WTC11 (cell line): ENCODE results near the gene ARAP1. TPM values are rescaled to one million over a fixed set of nuclear protein-coding genes. Genes with fewer than 3 reads are reported as not detected.
A peak's percentile ranks its signal among the peaks of the same experiment; 100 is the strongest.

ENCODE experiments used
- ATAC-seq: fragments of 200-7000 bp; cut with Tn5 transposase; 2 replicates; pipeline ENCODE4 v1.10.0; 2021; ENCODE audit warnings: mild to moderate bottlenecking, moderate library complexity
- CTCF ChIA-PET: fragments of 300-600 bp; sonication (Branson Sonifier 250); formaldehyde crosslinking; loops from one replicate; lab custom pipeline; 2021; ENCODE audit warnings: antibody characterized with exemption; lab: Charles Lee
- POLR2A ChIA-PET: fragments of 350-600 bp; sonication (Branson Sonifier 250); formaldehyde crosslinking; loops from one replicate; lab custom pipeline; 2021; ENCODE audit warnings: antibody characterized with exemption; lab: Charles Lee
- DNase-seq: peaks from one replicate; pipeline ENCODE4 v3.0.0; 2021; ENCODE audit warnings: low spot score
- H3K27ac Mint-ChIP-seq: 2 replicates; pipeline ENCODE4 v1.8.0; 2021; ENCODE audit warnings: mixed read lengths
- H3K27me3 Mint-ChIP-seq: 2 replicates; pipeline ENCODE4 v1.8.0; 2021; ENCODE audit warnings: low read depth, mild to moderate bottlenecking, moderate library complexity, mixed read lengths
- H3K36me3 Mint-ChIP-seq: 2 replicates; pipeline ENCODE4 v1.8.0; 2021; ENCODE audit warnings: mixed read lengths
- H3K4me1 Mint-ChIP-seq: 2 replicates; pipeline ENCODE4 v1.8.0; 2022; ENCODE audit warnings: mixed read lengths
- H3K4me3 Mint-ChIP-seq: 2 replicates; pipeline ENCODE4 v1.8.0; 2021; ENCODE audit warnings: mild to moderate bottlenecking, moderate library complexity, mixed read lengths
- H3K9me3 Mint-ChIP-seq: 2 replicates; pipeline ENCODE4 v1.8.0; 2021; ENCODE audit warnings: mixed read lengths
- CBFB ChIP-seq: sonication (generic); formaldehyde crosslinking; IDR thresholded peaks from 2 replicates; pipeline ENCODE4 v1.8.1; 2022; ENCODE audit warnings: mild to moderate bottlenecking, low read depth, missing genetic modification reagents
- FOXK1 ChIP-seq: sonication (generic); formaldehyde crosslinking; IDR thresholded peaks from 2 replicates; pipeline ENCODE4 v1.8.0; 2022; ENCODE audit warnings: mild to moderate bottlenecking, moderate library complexity, missing genetic modification reagents
- FOXP1 ChIP-seq: sonication (generic); formaldehyde crosslinking; IDR thresholded peaks from 2 replicates; pipeline ENCODE4 v1.8.0; 2022; ENCODE audit warnings: missing genetic modification reagents, mild to moderate bottlenecking, moderate library complexity, borderline replicate concordance
- OVOL2 ChIP-seq: fragments of 250-450 bp; sonication (Bioruptor Pico); IDR thresholded peaks from 2 replicates; pipeline ENCODE4 v1.9.0; 2021; ENCODE audit warnings: mild to moderate bottlenecking, borderline replicate concordance
- SP1 ChIP-seq: sonication (generic); formaldehyde crosslinking; conservative IDR thresholded peaks from 2 replicates; pipeline ENCODE4 v1.8.1; 2022; ENCODE audit warnings: missing genetic modification reagents
- ZNF121 ChIP-seq: sonication (generic); formaldehyde crosslinking; IDR thresholded peaks from 2 replicates; pipeline ENCODE4 v1.8.0; 2023; ENCODE audit warnings: missing genetic modification reagents
- ZNF138 ChIP-seq: sonication (generic); formaldehyde crosslinking; conservative IDR thresholded peaks from 2 replicates; pipeline ENCODE4 v1.8.1; 2022; ENCODE audit warnings: mild to moderate bottlenecking, moderate library complexity, missing genetic modification reagents
- ZNF263 ChIP-seq: sonication (generic); formaldehyde crosslinking; IDR thresholded peaks from 2 replicates; pipeline ENCODE4 v1.8.1; 2022; ENCODE audit warnings: low read depth, mild to moderate bottlenecking, moderate library complexity, missing genetic modification reagents
- ZNF317 ChIP-seq: sonication (generic); formaldehyde crosslinking; IDR thresholded peaks from 2 replicates; pipeline ENCODE4 v1.8.1; 2023; ENCODE audit warnings: low read depth, mild to moderate bottlenecking, moderate library complexity, missing genetic modification reagents, borderline replicate concordance
- ZNF423 ChIP-seq: fragments of 250-450 bp; sonication (Bioruptor Pico); IDR thresholded peaks from 2 replicates; pipeline ENCODE4 v2.1.2; 2022; ENCODE audit warnings: mild to moderate bottlenecking, moderate library complexity
- total RNA-seq: library from RNA; stranded (reverse); gene quantifications from 3 replicates; pipeline ENCODE4 v1.2.3, GENCODE V29; 2021
- TF ChIP-seq, protein P1 (sequence below): sonication (generic); formaldehyde crosslinking; IDR thresholded peaks from 2 replicates; pipeline ENCODE4 v1.8.1; 2022; ENCODE audit warnings: missing genetic modification reagents, borderline replicate concordance
- TF ChIP-seq, protein P2 (sequence below): fragments of 250-450 bp; sonication (Bioruptor Pico); IDR thresholded peaks from 2 replicates; pipeline ENCODE4 v1.9.0; 2021; ENCODE audit warnings: mild to moderate bottlenecking, borderline replicate concordance
- TF ChIP-seq, protein P3 (sequence below): sonication (generic); formaldehyde crosslinking; IDR thresholded peaks from 2 replicates; pipeline ENCODE4 v1.8.1; 2023; ENCODE audit warnings: mild to moderate bottlenecking, missing genetic modification reagents, borderline replicate concordance

ARAP1 gene
- total RNA-seq, 1 experiment from 2014 or later = 98.8 TPM

DNA sequence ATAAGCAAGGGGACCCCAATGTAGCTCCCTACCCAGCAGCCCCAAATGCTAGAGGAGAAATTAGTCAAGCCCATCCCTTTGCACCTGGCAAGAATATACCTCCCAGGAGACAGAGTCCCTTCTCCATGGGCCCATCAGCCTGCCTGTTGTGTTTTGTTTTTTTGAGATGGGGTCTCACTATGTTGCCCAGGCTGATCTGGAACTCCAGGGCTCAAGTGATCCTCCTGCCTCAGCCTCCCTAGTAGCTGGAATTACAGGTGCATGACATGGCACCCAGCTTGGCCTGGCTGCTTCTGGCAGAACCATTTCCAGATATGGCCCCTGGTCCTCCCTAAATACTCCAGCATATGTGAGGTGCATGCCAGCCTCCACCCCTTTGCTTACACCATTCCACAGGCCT, 100.1 kb downstream of the ARAP1 start:
- no peak for ATAC-seq
- ChIA-PET POLR2A (no interaction called here), CTCF (interaction anchor here (1.0 to 5.2 kb wide), 5 partner anchors 9 to 181 kb away, joined by 3 to 22 read pairs (median 5); no protein-coding TSS in a partner anchor)
- no peaks in the 10 kb centered on the region for H3K9me3 Mint-ChIP-seq
- TF ChIP-seq, protein P1, sequence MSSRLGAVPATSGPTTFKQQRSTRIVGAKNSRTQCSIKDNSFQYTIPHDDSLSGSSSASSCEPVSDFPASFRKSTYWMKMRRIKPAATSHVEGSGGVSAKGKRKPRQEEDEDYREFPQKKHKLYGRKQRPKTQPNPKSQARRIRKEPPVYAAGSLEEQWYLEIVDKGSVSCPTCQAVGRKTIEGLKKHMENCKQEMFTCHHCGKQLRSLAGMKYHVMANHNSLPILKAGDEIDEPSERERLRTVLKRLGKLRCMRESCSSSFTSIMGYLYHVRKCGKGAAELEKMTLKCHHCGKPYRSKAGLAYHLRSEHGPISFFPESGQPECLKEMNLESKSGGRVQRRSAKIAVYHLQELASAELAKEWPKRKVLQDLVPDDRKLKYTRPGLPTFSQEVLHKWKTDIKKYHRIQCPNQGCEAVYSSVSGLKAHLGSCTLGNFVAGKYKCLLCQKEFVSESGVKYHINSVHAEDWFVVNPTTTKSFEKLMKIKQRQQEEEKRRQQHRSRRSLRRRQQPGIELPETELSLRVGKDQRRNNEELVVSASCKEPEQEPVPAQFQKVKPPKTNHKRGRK (CRISPR knock-in tag) = no peak
- TF ChIP-seq ZNF121 (CRISPR knock-in tag) = peak; percentile 73; the same call in 1 of the 2 replicates
- peaks cover 8% of the 10 kb centered on the region for H3K27me3 Mint-ChIP-seq
- H3K27ac Mint-ChIP-seq = no peak overlapping the region
- H3K36me3 Mint-ChIP-seq = no peaks in the 10 kb centered on the region
- H3K4me1 Mint-ChIP-seq = peaks cover 13% of the 10 kb centered on the region
- no peak overlapping the region for H3K4me3 Mint-ChIP-seq
- no peak for DNase-seq

DNA sequence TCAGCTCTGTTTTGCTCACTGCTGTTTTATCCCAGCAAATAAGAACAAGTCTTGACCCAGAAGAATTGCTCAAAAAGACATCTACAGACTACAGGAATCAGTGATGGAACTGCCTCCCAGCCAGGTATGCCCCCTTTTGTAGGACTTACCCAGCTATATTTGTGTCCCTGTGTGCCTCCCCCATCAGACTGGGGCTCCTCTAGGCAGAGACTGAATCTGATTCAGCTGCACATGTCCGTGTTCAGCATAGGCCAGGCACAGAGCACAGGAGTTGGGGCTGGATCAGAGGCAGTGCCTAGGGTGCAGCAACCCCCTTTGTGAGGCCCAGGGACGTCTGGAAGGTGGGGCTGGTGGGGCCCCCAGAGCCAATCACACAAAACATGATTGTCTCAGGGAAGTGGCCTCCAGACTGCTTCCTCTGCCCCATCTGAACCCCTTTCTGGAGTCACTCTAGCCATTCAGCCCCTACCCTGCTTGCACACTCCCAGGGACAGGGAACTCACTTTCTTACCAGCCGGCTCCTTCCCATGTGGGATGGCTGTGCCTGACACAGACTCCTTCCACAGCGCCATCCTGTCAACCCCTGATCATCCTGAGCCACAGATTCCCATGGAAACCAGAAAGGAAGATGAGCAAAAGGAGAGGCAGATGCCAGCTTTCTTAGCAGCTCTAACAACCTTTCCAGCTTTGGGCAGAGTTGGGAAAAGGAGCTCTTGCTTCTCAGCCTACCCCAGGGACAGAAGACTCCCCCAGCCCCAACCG, 102.8 kb downstream of the ARAP1 start:
- ChIA-PET CTCF (interaction anchor here (1.4 to 2.1 kb wide), 3 partner anchors 35 to 178 kb away, joined by 4 to 5 read pairs (median 5); no protein-coding TSS in a partner anchor), POLR2A (no interaction called here)
- Mint-ChIP-seq H3K4me3 (no peak overlapping the region), H3K36me3 (no peaks in the 10 kb centered on the region), H3K27me3 (peaks cover 18% of the 10 kb centered on the region), H3K9me3 (no peaks in the 10 kb centered on the region), H3K27ac (no peak overlapping the region), H3K4me1 (peaks cover 13% of the 10 kb centered on the region)
- no peak for DNase-seq
- ATAC-seq = no peak
- TF ChIP-seq, protein P2, sequence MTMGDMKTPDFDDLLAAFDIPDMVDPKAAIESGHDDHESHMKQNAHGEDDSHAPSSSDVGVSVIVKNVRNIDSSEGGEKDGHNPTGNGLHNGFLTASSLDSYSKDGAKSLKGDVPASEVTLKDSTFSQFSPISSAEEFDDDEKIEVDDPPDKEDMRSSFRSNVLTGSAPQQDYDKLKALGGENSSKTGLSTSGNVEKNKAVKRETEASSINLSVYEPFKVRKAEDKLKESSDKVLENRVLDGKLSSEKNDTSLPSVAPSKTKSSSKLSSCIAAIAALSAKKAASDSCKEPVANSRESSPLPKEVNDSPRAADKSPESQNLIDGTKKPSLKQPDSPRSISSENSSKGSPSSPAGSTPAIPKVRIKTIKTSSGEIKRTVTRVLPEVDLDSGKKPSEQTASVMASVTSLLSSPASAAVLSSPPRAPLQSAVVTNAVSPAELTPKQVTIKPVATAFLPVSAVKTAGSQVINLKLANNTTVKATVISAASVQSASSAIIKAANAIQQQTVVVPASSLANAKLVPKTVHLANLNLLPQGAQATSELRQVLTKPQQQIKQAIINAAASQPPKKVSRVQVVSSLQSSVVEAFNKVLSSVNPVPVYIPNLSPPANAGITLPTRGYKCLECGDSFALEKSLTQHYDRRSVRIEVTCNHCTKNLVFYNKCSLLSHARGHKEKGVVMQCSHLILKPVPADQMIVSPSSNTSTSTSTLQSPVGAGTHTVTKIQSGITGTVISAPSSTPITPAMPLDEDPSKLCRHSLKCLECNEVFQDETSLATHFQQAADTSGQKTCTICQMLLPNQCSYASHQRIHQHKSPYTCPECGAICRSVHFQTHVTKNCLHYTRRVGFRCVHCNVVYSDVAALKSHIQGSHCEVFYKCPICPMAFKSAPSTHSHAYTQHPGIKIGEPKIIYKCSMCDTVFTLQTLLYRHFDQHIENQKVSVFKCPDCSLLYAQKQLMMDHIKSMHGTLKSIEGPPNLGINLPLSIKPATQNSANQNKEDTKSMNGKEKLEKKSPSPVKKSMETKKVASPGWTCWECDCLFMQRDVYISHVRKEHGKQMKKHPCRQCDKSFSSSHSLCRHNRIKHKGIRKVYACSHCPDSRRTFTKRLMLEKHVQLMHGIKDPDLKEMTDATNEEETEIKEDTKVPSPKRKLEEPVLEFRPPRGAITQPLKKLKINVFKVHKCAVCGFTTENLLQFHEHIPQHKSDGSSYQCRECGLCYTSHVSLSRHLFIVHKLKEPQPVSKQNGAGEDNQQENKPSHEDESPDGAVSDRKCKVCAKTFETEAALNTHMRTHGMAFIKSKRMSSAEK (CRISPR knock-in tag) = no peak
- no peak for TF ChIP-seq CBFB
- TF ChIP-seq SP1 (CRISPR knock-in tag) = no peak
- TF ChIP-seq OVOL2 = no peak
- TF ChIP-seq ZNF263 = no peak
- TF ChIP-seq ZNF317 (CRISPR knock-in tag) = no peak
- no peak for TF ChIP-seq ZNF138 (CRISPR knock-in tag)

DNA sequence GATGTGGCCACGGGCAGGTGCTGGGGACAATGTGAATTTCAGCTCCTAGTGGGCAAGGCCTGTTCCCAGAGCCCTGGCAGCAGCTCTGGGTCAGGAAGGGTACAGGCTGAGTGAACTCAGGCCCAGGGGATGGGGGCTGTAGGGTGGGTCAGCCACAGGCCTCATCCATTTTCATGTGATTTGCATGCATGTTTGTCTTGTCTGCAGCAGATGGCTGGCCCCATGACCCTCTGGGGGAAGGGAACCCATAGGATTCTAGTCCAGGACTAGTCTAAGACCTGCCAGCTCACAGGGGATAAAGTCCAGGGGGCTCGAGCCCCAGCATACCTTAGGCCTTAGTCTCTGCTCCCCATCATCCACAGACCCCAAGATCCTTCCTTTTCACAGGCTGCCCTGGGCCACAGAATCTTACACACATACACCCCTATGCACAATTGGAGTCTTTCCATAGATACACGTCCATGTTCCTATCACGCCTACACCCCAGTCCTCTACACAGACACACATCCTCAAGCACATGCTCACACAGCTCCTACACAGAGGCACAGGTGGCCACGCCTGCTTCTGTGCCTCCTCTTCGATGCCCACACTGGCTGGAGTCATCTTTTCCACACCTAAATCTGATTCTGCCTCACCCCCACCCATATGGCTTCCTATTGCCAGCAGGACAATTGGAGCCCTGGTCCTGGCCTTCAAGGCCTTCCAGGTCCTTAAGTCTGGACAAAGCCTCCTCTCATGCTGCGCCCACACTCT, 103.6 kb downstream of the ARAP1 start:
- no peaks in the 10 kb centered on the region for H3K9me3 Mint-ChIP-seq
- H3K4me3 Mint-ChIP-seq = no peak overlapping the region
- TF ChIP-seq FOXP1 (CRISPR knock-in tag) (no peak), ZNF138 (CRISPR knock-in tag) (no peak), FOXK1 (no peak), ZNF423 (CRISPR knock-in tag) (no peak)
- TF ChIP-seq, protein P3, sequence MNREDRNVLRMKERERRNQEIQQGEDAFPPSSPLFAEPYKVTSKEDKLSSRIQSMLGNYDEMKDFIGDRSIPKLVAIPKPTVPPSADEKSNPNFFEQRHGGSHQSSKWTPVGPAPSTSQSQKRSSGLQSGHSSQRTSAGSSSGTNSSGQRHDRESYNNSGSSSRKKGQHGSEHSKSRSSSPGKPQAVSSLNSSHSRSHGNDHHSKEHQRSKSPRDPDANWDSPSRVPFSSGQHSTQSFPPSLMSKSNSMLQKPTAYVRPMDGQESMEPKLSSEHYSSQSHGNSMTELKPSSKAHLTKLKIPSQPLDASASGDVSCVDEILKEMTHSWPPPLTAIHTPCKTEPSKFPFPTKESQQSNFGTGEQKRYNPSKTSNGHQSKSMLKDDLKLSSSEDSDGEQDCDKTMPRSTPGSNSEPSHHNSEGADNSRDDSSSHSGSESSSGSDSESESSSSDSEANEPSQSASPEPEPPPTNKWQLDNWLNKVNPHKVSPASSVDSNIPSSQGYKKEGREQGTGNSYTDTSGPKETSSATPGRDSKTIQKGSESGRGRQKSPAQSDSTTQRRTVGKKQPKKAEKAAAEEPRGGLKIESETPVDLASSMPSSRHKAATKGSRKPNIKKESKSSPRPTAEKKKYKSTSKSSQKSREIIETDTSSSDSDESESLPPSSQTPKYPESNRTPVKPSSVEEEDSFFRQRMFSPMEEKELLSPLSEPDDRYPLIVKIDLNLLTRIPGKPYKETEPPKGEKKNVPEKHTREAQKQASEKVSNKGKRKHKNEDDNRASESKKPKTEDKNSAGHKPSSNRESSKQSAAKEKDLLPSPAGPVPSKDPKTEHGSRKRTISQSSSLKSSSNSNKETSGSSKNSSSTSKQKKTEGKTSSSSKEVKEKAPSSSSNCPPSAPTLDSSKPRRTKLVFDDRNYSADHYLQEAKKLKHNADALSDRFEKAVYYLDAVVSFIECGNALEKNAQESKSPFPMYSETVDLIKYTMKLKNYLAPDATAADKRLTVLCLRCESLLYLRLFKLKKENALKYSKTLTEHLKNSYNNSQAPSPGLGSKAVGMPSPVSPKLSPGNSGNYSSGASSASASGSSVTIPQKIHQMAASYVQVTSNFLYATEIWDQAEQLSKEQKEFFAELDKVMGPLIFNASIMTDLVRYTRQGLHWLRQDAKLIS (CRISPR knock-in tag) = no peak
- no peak for ATAC-seq
- no peak overlapping the region for H3K27ac Mint-ChIP-seq
- no peaks in the 10 kb centered on the region for H3K36me3 Mint-ChIP-seq
- peaks cover 26% of the 10 kb centered on the region for H3K27me3 Mint-ChIP-seq
- peaks cover 13% of the 10 kb centered on the region for H3K4me1 Mint-ChIP-seq
- DNase-seq = no peak
- ChIA-PET CTCF (interaction anchor here (1.4 to 7.5 kb wide), 4 partner anchors 35 to 177 kb away, joined by 4 to 83 read pairs (median 30); no protein-coding TSS in a partner anchor), POLR2A (no interaction called here)
